ENCODE results near the gene PTPRS.

GRCh38 chr19:5302396-5302795, 38.2 kb downstream of the PTPRS start:
- TF ChIP-seq CTCF (IDR thresholded peaks at IDR 0.05) (no peak), POLR2A (IDR thresholded peaks at IDR 0.05) (no peak)

All from vagina (tissue), 2 donors.